Heart left ventricle (tissue), 13 donors: ENCODE data around the gene ETV5.
A peak's percentile ranks its signal among the peaks of the same experiment; 100 is the strongest.

Experiments used
- CTCF ChIP-seq, 12 donors: fragments of 200-600 bp; sonication (generic) in 4 of 12; IDR thresholded peaks; one replicate each; pipeline versions ENCODE4 v1.5.0 to v1.8.0; 2018 to 2022; ENCODE audit warnings: antibody characterized with exemption in 12 of 12, mild to moderate bottlenecking in 5 of 12
- POLR2A ChIP-seq, 2 donors: fragments of 450-650 bp; IDR thresholded peaks; one replicate each; pipeline ENCODE4 v1.6.1; 2017; ENCODE audit warnings: antibody characterized with exemption in 2 of 2, mild to moderate bottlenecking in 2 of 2, moderate library complexity in 2 of 2
- donor health status: ischemic (EF 13 %, LVEDD 7.1; RV severe dilation, severe dysfunction).
- donor health status: DM: no; HTN: yes; CAD: no.
- donor health status: DM: no; HTN: no; CAD: no.
- donor health status: ischemic (EF 25% LVEDD 6.9; RV normal size, moderate dysfunction).
- donor health status: ischemic (EF 25% LVEDD 5.7; RV mildly dilated, moderate dysfunction).
- donor health status: ischemic (EF 35%, LVEDD 5.7; RV mildly dilated, moderate dysfunction).
- donor health status: nonischemic (EF 11% LVEDD 7.7; RV severe dilation, severe dysfunction).
- donor health status: DM: yes; HTN: yes; CAD: no.
- donor health status: PGD.
- donor health status: ischemic (EF 29% LVEDD 5.4; RV normal size, mild dysfunction).
- donor health status: nonischemic (EF 23%, LVEDD 6.1; RV moderate dilation, normal function).

- TF ChIP-seq CTCF (IDR thresholded peaks at IDR 0.05), result peak in 8 of 12 donors; percentile 9 to 35 (median 26)
- no peak for TF ChIP-seq POLR2A (IDR thresholded peaks at IDR 0.05)
Measured at GRCh38 chr3:186002884-186003472, 105.9 kb downstream of the ETV5 start.
